Measurements from ENCODE around the gene STX18.

Gene STX18

DNA sequence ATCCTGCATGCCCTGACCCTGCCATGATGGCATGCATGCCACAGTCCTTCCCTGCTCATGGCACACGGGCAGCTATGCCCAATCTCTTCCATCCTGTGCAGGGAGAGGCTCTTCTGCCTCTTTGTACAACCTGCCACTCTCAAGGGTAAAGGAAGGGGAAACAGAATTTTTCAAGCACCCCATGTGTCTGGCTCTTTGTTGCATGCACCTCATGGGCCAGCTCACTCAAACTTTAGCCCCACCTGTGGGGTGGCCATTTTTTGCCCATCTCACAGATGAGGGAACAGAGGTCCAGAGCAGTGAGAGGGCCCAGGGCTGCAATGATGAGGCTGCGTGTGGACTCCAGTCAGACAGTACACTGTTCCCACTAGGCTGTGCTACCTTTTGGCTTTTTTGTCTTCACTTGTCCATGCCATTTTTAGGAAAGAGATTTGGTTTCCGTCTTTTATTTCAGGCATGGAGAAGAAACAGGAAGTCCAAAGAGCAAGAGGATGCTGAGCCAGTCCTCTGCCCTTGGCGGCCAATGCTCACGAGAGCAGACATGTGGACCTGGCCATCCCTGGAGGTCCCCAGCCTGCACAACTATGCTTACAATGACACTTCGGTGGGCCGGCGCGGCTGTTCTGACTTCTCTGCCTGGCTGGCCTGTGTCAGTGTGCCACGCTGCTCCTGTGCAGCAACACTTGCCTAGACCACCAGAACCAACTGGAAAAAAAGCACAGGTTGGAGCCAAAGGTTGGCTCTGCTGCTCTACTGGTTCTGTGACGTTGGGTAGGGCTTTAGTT lies 109.3 kb downstream of the STX18 start:
- Histone ChIP-seq H3K27me3 (replicated peaks; ENCODE audit: control insufficient read depth, insufficient read depth, low read length) (no peaks in the 10 kb centered on the region), H3K4me3 (replicated peaks; ENCODE audit: low read depth, low read length) (no peak overlapping the region), H3K36me3 (ENCODE audit: control insufficient read depth, insufficient read depth, low read length) (peaks cover 9% of the 10 kb centered on the region)
- DNase-seq (ENCODE audit: extremely low read depth, insufficient read length), result no peak
- TF ChIP-seq, protein P1, sequence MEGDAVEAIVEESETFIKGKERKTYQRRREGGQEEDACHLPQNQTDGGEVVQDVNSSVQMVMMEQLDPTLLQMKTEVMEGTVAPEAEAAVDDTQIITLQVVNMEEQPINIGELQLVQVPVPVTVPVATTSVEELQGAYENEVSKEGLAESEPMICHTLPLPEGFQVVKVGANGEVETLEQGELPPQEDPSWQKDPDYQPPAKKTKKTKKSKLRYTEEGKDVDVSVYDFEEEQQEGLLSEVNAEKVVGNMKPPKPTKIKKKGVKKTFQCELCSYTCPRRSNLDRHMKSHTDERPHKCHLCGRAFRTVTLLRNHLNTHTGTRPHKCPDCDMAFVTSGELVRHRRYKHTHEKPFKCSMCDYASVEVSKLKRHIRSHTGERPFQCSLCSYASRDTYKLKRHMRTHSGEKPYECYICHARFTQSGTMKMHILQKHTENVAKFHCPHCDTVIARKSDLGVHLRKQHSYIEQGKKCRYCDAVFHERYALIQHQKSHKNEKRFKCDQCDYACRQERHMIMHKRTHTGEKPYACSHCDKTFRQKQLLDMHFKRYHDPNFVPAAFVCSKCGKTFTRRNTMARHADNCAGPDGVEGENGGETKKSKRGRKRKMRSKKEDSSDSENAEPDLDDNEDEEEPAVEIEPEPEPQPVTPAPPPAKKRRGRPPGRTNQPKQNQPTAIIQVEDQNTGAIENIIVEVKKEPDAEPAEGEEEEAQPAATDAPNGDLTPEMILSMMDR (IDR thresholded peaks at IDR 0.05; ENCODE audit: insufficient read depth, low read length, poor library complexity, severe bottlenecking), result no peak

DNA sequence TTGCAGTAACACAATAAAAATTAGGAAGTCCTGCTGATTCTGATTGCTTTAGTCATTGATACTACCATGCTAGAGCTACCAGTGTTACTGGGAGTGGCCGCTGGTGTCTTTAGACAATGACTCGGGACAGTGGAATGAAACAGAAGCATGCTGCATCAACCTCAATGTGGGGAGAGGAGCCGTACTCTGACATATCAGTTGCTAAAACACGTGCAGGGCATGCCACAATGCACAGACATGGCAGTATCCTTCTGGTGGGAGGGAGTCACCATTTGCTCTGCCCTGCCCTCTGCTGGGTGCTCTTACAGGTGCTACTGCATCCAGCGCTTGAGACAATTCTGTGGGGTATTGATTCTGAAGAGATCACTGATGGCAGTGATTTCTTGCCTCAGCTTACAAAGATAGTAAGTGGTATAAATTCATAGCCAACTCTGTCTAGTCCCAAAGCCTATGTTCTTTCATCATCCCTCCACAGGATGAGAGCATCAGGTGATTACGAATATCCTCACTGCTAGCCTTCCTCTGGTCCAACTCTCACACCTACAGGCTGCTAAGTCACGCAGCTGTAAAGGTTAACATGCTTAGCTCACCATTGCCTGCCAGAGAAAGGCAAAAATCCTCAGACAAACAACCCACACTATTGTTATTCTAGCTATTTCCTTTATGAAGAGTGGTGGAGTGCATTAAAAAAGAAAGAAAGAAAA lies 111.2 kb downstream of the STX18 start:
- Histone ChIP-seq H3K36me3 (ENCODE audit: control insufficient read depth, insufficient read depth, low read length) (peaks cover 10% of the 10 kb centered on the region), H3K27me3 (replicated peaks; ENCODE audit: control insufficient read depth, insufficient read depth, low read length) (no peaks in the 10 kb centered on the region), H3K4me3 (replicated peaks; ENCODE audit: low read depth, low read length) (no peak overlapping the region)
- DNase-seq (ENCODE audit: extremely low read depth, insufficient read length), result no peak
- TF ChIP-seq, protein P1 (IDR thresholded peaks at IDR 0.05; ENCODE audit: insufficient read depth, low read length, poor library complexity, severe bottlenecking), result peak; percentile 82

DNA sequence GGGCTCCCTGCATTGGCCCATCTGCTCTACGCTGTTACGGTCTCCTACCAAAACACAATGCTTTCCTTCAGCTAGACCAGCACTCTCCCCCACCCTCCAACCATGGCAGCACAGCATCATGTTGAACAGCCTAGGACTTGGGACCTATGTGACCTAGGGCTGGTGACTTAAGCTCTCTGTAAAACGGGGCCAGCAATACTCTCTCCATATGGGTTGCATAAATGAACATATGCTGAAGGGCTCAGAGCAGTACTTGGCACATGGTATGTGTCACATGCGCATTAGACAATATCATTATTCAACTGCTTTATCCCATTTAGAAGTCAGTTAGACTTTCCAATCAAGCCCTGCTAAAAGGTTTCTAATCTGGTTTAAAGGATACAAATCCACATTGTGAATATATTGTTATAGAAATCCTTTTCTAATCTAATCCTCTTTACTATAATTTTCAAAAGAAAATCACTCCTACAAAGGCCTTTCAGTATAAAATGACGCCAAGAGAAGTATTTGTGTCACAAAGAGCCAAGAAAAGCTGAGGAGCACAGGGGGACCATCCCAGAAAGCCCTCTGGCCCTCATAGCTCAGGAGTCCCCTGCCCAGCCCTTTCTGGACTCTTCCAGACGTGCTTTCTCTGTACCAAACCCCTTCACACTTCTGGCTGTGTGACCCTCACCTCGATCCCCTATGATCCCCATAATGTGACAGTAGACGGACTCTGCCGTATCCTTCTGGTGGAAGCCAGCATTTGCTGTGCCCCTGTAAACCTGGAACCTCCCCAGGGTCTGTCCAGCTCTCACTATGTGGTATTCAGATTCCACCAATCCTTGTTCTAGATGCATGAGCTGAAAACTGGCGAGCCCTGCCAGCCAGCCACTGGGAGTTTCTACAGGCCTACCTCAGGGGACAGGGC lies 112.6 kb downstream of the STX18 start:
- Histone ChIP-seq H3K4me3 (replicated peaks; ENCODE audit: low read depth, low read length) (no peak overlapping the region), H3K36me3 (ENCODE audit: control insufficient read depth, insufficient read depth, low read length) (peaks cover 12% of the 10 kb centered on the region), H3K27me3 (replicated peaks; ENCODE audit: control insufficient read depth, insufficient read depth, low read length) (no peaks in the 10 kb centered on the region)
- TF ChIP-seq, protein P1 (IDR thresholded peaks at IDR 0.05; ENCODE audit: insufficient read depth, low read length, poor library complexity, severe bottlenecking), result no peak
- DNase-seq (ENCODE audit: extremely low read depth, insufficient read length), result no peak

DNA sequence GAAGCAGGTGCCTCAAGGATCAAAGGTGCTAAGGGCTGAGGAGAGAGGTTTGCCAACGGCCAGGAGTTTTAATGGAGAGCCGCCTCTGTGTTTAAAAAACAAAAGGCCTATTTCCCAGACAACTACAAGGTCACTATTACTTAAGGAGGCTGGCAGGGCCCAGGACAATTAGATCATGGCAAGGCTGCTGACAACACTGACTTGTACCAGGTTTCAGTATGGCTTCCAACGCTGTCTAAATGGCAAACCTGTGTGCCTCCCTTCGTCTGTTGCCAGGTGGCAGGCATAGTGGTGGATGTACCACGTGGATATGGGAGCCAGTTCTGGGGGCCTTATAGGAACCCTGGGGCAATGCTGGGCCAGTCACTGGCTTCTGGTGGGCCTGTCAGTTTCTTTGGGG lies 114.0 kb downstream of the STX18 start:
- no peaks in the 10 kb centered on the region for H3K27me3 ChIP-seq (replicated peaks; ENCODE audit: control insufficient read depth, insufficient read depth, low read length)
- TF ChIP-seq, protein P1 (IDR thresholded peaks at IDR 0.05; ENCODE audit: insufficient read depth, low read length, poor library complexity, severe bottlenecking), result no peak
- H3K36me3 ChIP-seq (ENCODE audit: control insufficient read depth, insufficient read depth, low read length), result peaks cover 16% of the 10 kb centered on the region
- no peak overlapping the region for H3K4me3 ChIP-seq (replicated peaks; ENCODE audit: low read depth, low read length)
- no peak for DNase-seq (ENCODE audit: extremely low read depth, insufficient read length)

GRCh38 chr4:4427121-4427870 lies 114.6 kb downstream of the STX18 start:
- Histone ChIP-seq H3K36me3 (ENCODE audit: control insufficient read depth, insufficient read depth, low read length) (peaks cover 16% of the 10 kb centered on the region), H3K27me3 (replicated peaks; ENCODE audit: control insufficient read depth, insufficient read depth, low read length) (no peaks in the 10 kb centered on the region), H3K4me3 (replicated peaks; ENCODE audit: low read depth, low read length) (no peak overlapping the region)
- DNase-seq (ENCODE audit: extremely low read depth, insufficient read length), result no peak
- TF ChIP-seq, protein P1 (IDR thresholded peaks at IDR 0.05; ENCODE audit: insufficient read depth, low read length, poor library complexity, severe bottlenecking), result no peak
